A549 (cell line): Measurements from ENCODE around the gene NDUFAF4.

Source experiments
- BCL3 ChIP-seq: fragments of >200 bp; sonication (Bioruptor Twin); formaldehyde crosslinking; IDR thresholded peaks from 3 replicates; pipeline ENCODE4 v1.6.1; 2016
- BHLHE40 ChIP-seq: IDR thresholded peaks from 2 replicates; pipeline ENCODE4 v1.6.1; 2012; ENCODE audit warnings: low read depth, low read length, inconsistent platforms
- EP300 ChIP-seq, 2 experiments: fragments of >200 bp; sonication (Bioruptor Twin); formaldehyde crosslinking; IDR thresholded peaks; 2 replicates in 1 of 2; 3 replicates in 1 of 2; pipeline ENCODE4 v1.6.1; 2016 to 2017
- ESRRA ChIP-seq: fragments of 150-350 bp; IDR thresholded peaks from 2 replicates; pipeline ENCODE4 v1.6.1; 2014; ENCODE audit warnings: mild to moderate bottlenecking, low read length, borderline replicate concordance
- HES2 ChIP-seq: fragments of >200 bp; sonication (Bioruptor Twin); formaldehyde crosslinking; IDR thresholded peaks from 2 replicates; pipeline ENCODE4 v1.6.1; 2016
- KDM5A ChIP-seq: fragments of 200-600 bp; sonication (generic); IDR thresholded peaks from 2 replicates; pipeline ENCODE4 v1.6.1; 2016; ENCODE audit warnings: antibody characterized with exemption, mild to moderate bottlenecking
- PHF8 ChIP-seq: fragments of 200-600 bp; sonication (generic); IDR thresholded peaks from 2 replicates; pipeline ENCODE4 v1.6.1; 2016; ENCODE audit warnings: low read depth, mild to moderate bottlenecking, antibody characterized with exemption, moderate library complexity, borderline replicate concordance
- POLR2A ChIP-seq: IDR thresholded peaks from 2 replicates; pipeline ENCODE4 v1.6.1; 2012; ENCODE audit warnings: mild to moderate bottlenecking, low read length
- RAD21 ChIP-seq, 2 experiments: fragments of >200 bp in 1 of 2; sonication (Bioruptor Twin) in 1 of 2; formaldehyde crosslinking in 1 of 2; IDR thresholded peaks in 1 of 2; conservative IDR thresholded peaks in 1 of 2; 2 replicates in 1 of 2; 3 replicates in 1 of 2; pipeline ENCODE4 v1.6.1; 2012 to 2018; ENCODE audit warnings: inconsistent platforms in 1 of 2
- RCOR1 ChIP-seq: fragments of 150-350 bp; IDR thresholded peaks from 2 replicates; pipeline ENCODE4 v1.6.1; 2014; ENCODE audit warnings: antibody characterized with exemption, low read length, low read depth
- ZFP36 ChIP-seq: fragments of 450-650 bp; IDR thresholded peaks from 2 replicates; pipeline ENCODE4 v1.6.1; 2014; ENCODE audit warnings: borderline replicate concordance; ENCODE audit not compliant: partially characterized antibody
- TF ChIP-seq, protein P1 (sequence below): fragments of 200-600 bp; sonication (generic); IDR thresholded peaks from 2 replicates; pipeline ENCODE4 v1.6.1; 2016; ENCODE audit warnings: antibody characterized with exemption, mild to moderate bottlenecking, moderate library complexity
- TF ChIP-seq, protein P2 (sequence below): fragments of >200 bp; sonication (Bioruptor Twin); formaldehyde crosslinking; IDR thresholded peaks from 3 replicates; pipeline ENCODE4 v1.5.1; 2016
- TF ChIP-seq, protein P3 (sequence below): fragments of 150-350 bp; IDR thresholded peaks from 2 replicates; pipeline ENCODE4 v1.6.1; 2014; ENCODE audit warnings: low read depth, mild to moderate bottlenecking, low read length

GRCh38 chr6:96923871-96924493, 26.3 kb upstream of the NDUFAF4 start:
- TF ChIP-seq KDM5A = no peak
- TF ChIP-seq RAD21 (conservative IDR thresholded peaks at IDR 0.05 in 1 of 2, IDR thresholded peaks at IDR 0.05 in 1 of 2) = no peak
- TF ChIP-seq, protein P1, sequence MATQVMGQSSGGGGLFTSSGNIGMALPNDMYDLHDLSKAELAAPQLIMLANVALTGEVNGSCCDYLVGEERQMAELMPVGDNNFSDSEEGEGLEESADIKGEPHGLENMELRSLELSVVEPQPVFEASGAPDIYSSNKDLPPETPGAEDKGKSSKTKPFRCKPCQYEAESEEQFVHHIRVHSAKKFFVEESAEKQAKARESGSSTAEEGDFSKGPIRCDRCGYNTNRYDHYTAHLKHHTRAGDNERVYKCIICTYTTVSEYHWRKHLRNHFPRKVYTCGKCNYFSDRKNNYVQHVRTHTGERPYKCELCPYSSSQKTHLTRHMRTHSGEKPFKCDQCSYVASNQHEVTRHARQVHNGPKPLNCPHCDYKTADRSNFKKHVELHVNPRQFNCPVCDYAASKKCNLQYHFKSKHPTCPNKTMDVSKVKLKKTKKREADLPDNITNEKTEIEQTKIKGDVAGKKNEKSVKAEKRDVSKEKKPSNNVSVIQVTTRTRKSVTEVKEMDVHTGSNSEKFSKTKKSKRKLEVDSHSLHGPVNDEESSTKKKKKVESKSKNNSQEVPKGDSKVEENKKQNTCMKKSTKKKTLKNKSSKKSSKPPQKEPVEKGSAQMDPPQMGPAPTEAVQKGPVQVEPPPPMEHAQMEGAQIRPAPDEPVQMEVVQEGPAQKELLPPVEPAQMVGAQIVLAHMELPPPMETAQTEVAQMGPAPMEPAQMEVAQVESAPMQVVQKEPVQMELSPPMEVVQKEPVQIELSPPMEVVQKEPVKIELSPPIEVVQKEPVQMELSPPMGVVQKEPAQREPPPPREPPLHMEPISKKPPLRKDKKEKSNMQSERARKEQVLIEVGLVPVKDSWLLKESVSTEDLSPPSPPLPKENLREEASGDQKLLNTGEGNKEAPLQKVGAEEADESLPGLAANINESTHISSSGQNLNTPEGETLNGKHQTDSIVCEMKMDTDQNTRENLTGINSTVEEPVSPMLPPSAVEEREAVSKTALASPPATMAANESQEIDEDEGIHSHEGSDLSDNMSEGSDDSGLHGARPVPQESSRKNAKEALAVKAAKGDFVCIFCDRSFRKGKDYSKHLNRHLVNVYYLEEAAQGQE = no peak
- TF ChIP-seq, protein P2, sequence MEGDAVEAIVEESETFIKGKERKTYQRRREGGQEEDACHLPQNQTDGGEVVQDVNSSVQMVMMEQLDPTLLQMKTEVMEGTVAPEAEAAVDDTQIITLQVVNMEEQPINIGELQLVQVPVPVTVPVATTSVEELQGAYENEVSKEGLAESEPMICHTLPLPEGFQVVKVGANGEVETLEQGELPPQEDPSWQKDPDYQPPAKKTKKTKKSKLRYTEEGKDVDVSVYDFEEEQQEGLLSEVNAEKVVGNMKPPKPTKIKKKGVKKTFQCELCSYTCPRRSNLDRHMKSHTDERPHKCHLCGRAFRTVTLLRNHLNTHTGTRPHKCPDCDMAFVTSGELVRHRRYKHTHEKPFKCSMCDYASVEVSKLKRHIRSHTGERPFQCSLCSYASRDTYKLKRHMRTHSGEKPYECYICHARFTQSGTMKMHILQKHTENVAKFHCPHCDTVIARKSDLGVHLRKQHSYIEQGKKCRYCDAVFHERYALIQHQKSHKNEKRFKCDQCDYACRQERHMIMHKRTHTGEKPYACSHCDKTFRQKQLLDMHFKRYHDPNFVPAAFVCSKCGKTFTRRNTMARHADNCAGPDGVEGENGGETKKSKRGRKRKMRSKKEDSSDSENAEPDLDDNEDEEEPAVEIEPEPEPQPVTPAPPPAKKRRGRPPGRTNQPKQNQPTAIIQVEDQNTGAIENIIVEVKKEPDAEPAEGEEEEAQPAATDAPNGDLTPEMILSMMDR = no peak
- TF ChIP-seq HES2 = no peak
- TF ChIP-seq BCL3 = no peak
- no peak for TF ChIP-seq EP300 (IDR thresholded peaks at IDR 0.05)
- TF ChIP-seq, protein P3, sequence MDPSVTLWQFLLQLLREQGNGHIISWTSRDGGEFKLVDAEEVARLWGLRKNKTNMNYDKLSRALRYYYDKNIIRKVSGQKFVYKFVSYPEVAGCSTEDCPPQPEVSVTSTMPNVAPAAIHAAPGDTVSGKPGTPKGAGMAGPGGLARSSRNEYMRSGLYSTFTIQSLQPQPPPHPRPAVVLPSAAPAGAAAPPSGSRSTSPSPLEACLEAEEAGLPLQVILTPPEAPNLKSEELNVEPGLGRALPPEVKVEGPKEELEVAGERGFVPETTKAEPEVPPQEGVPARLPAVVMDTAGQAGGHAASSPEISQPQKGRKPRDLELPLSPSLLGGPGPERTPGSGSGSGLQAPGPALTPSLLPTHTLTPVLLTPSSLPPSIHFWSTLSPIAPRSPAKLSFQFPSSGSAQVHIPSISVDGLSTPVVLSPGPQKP = no peak
- no peak for TF ChIP-seq ZFP36
- no peak for TF ChIP-seq PHF8
- no peak for TF ChIP-seq RCOR1
- no peak for TF ChIP-seq ESRRA
- no peak for TF ChIP-seq BHLHE40
- TF ChIP-seq POLR2A = no peak
